PFSK-1 (cell line): Measurements from ENCODE around the gene AP1M1.

ENCODE experiments used
- FOXP2 ChIP-seq: optimal IDR thresholded peaks from 2 replicates; pipeline ENCODE3; 2011; ENCODE audit warnings: borderline replicate concordance, control low read depth, inconsistent platforms; ENCODE audit not compliant: insufficient read depth; ENCODE audit errors: extremely low read length, extremely low read depth
- POLR2AphosphoS5 ChIP-seq: IDR thresholded peaks from 2 replicates; pipeline ENCODE4 v1.6.1; 2012; ENCODE audit warnings: low read depth, mild to moderate bottlenecking, control low read depth, low read length, moderate library complexity
- TF ChIP-seq, protein P1 (sequence below), 2 experiments: IDR thresholded peaks; 2 replicates each; pipeline versions ENCODE4 v1.6.1 to v1.8.0; 2011 to 2012; ENCODE audit warnings: low read depth in 2 of 2, low read length in 2 of 2, control low read depth in 1 of 2, inconsistent platforms in 1 of 2, mild to moderate bottlenecking in 1 of 2, moderate library complexity in 1 of 2; ENCODE audit not compliant: insufficient read depth in 1 of 2

DNA sequence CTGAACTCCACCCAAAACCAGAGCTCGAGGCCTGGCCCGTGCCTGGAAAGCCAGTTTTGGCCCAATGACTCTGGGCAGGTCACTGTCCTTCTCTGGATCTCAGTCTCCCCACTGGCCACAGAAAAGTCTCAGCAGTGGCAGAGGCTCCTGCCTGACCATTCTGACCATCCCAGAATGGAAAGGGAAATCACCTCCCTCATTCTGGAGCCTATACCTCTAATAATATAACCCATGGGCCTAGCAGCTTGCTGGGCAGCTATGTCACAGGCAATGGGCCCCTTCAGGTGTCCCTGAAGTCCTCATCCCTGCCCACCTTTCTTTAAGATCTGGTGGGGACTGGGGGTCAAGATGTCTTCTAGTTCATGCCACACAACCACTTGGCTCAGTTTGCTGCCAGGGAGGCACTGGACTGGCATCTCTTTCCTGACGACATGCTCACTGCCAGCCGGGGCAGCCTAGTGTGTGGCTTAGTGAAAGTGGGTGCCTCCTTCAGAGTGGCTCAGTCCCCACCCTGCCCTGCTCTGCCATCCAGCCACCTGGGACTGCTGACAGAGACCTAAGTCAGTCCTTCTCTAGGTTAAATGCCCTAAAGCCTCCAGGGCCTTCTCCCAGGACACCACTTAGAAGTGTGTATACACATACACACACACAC, 62.6 kb downstream of the AP1M1 start:
- no peak for TF ChIP-seq POLR2AphosphoS5
- TF ChIP-seq FOXP2 = no peak
- TF ChIP-seq, protein P1, sequence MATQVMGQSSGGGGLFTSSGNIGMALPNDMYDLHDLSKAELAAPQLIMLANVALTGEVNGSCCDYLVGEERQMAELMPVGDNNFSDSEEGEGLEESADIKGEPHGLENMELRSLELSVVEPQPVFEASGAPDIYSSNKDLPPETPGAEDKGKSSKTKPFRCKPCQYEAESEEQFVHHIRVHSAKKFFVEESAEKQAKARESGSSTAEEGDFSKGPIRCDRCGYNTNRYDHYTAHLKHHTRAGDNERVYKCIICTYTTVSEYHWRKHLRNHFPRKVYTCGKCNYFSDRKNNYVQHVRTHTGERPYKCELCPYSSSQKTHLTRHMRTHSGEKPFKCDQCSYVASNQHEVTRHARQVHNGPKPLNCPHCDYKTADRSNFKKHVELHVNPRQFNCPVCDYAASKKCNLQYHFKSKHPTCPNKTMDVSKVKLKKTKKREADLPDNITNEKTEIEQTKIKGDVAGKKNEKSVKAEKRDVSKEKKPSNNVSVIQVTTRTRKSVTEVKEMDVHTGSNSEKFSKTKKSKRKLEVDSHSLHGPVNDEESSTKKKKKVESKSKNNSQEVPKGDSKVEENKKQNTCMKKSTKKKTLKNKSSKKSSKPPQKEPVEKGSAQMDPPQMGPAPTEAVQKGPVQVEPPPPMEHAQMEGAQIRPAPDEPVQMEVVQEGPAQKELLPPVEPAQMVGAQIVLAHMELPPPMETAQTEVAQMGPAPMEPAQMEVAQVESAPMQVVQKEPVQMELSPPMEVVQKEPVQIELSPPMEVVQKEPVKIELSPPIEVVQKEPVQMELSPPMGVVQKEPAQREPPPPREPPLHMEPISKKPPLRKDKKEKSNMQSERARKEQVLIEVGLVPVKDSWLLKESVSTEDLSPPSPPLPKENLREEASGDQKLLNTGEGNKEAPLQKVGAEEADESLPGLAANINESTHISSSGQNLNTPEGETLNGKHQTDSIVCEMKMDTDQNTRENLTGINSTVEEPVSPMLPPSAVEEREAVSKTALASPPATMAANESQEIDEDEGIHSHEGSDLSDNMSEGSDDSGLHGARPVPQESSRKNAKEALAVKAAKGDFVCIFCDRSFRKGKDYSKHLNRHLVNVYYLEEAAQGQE (IDR thresholded peaks at IDR 0.05; ENCODE audit: insufficient read depth in 1 of 2, low read depth in 2 of 2, low read length in 2 of 2) = no peak
